ENCODE data around the gene NELFA.

- TF ChIP-seq, protein P1, sequence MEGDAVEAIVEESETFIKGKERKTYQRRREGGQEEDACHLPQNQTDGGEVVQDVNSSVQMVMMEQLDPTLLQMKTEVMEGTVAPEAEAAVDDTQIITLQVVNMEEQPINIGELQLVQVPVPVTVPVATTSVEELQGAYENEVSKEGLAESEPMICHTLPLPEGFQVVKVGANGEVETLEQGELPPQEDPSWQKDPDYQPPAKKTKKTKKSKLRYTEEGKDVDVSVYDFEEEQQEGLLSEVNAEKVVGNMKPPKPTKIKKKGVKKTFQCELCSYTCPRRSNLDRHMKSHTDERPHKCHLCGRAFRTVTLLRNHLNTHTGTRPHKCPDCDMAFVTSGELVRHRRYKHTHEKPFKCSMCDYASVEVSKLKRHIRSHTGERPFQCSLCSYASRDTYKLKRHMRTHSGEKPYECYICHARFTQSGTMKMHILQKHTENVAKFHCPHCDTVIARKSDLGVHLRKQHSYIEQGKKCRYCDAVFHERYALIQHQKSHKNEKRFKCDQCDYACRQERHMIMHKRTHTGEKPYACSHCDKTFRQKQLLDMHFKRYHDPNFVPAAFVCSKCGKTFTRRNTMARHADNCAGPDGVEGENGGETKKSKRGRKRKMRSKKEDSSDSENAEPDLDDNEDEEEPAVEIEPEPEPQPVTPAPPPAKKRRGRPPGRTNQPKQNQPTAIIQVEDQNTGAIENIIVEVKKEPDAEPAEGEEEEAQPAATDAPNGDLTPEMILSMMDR (IDR thresholded peaks at IDR 0.05): no peak
- TF ChIP-seq POLR2A (IDR thresholded peaks at IDR 0.05): no peak
Measured at GRCh38 chr4:1996866-1997611, 11.7 kb downstream of the NELFA start.

Measured in right lobe of liver (tissue), 4 donors.